GM23338 (cell line): ENCODE results near the gene RGL1. TPM values are rescaled to one million over a fixed set of nuclear protein-coding genes. Genes with fewer than 3 reads are reported as not detected.

ENCODE experiments used
- ATAC-seq: fragments of 200-7000 bp; cut with Tn5 transposase; 3 replicates; pipeline ENCODE4 v1.9.1; 2020
- DNase-seq: peaks from one replicate; pipeline ENCODE4 v3.0.0-alpha.2; 2015; ENCODE audit warnings: low spot score
- H2AFZ ChIP-seq: fragments of 200-600 bp; sonication (generic); 2 replicates; pipeline ENCODE4 v1.8.0; 2016; ENCODE audit warnings: antibody characterized with exemption, mild to moderate bottlenecking, moderate library complexity
- H3F3A ChIP-seq: fragments of 200-600 bp; sonication (generic); replicated peaks from 2 replicates; pipeline ENCODE4 v1.8.0; 2017; ENCODE audit warnings: antibody characterized with exemption, mixed run types, low read depth
- H3K27ac ChIP-seq: fragments of 200-600 bp; sonication (generic); 2 replicates; pipeline ENCODE4 v1.6.1; 2016; ENCODE audit warnings: low read depth
- H3K27me3 ChIP-seq: fragments of 200-600 bp; sonication (generic); 2 replicates; pipeline ENCODE4 v1.8.0; 2016; ENCODE audit warnings: mild to moderate bottlenecking, mixed run types, moderate library complexity; ENCODE audit not compliant: insufficient read depth
- H3K36me3 ChIP-seq: fragments of 200-600 bp; sonication (generic); 2 replicates; pipeline ENCODE4 v1.8.0; 2016; ENCODE audit warnings: mild to moderate bottlenecking; ENCODE audit not compliant: insufficient read depth
- H3K4me1 ChIP-seq: fragments of 200-600 bp; sonication (generic); 2 replicates; pipeline ENCODE4 v1.8.0; 2016; ENCODE audit warnings: mild to moderate bottlenecking, moderate library complexity; ENCODE audit not compliant: insufficient read depth
- H3K4me2 ChIP-seq: fragments of 200-600 bp; sonication (generic); 2 replicates; pipeline ENCODE4 v1.7.1; 2017; ENCODE audit warnings: mixed run types
- H3K4me3 ChIP-seq: fragments of 200-600 bp; sonication (generic); 2 replicates; pipeline ENCODE4 v1.6.1; 2016; ENCODE audit warnings: mixed run types
- H3K79me2 ChIP-seq: fragments of 200-600 bp; sonication (generic); replicated peaks from 2 replicates; pipeline ENCODE4 v1.8.0; 2017; ENCODE audit warnings: mild to moderate bottlenecking; ENCODE audit not compliant: insufficient read depth
- H3K9me2 ChIP-seq: fragments of 200-600 bp; sonication (generic); 2 replicates; pipeline ENCODE4 v1.8.0; 2017; ENCODE audit not compliant: insufficient read depth
- H4K20me1 ChIP-seq: fragments of 200-600 bp; sonication (generic); replicated peaks from 2 replicates; pipeline ENCODE4 v1.8.0; 2017; ENCODE audit warnings: mild to moderate bottlenecking; ENCODE audit not compliant: insufficient read depth
- H3K27ac Mint-ChIP-seq: 2 replicates; pipeline ENCODE4 v1.8.0; 2020; ENCODE audit warnings: inconsistent platforms, mild to moderate bottlenecking, moderate library complexity, mixed read lengths
- H3K27me3 Mint-ChIP-seq: 3 replicates; pipeline ENCODE4 v1.8.0; 2022; ENCODE audit warnings: low read depth, mild to moderate bottlenecking, moderate library complexity, mixed read lengths, inconsistent platforms; ENCODE audit not compliant: insufficient read depth, poor library complexity
- H3K36me3 Mint-ChIP-seq: 3 replicates; pipeline ENCODE4 v1.8.0; 2021; ENCODE audit warnings: low read depth, mild to moderate bottlenecking, inconsistent platforms, moderate library complexity, mixed read lengths
- H3K4me1 Mint-ChIP-seq: 3 replicates; pipeline ENCODE4 v1.8.0; 2020; ENCODE audit warnings: mild to moderate bottlenecking, inconsistent platforms, mixed read lengths
- H3K4me3 Mint-ChIP-seq: 3 replicates; pipeline ENCODE4 v1.8.0; 2021; ENCODE audit warnings: moderate library complexity, mild to moderate bottlenecking, inconsistent platforms, mixed read lengths
- H3K9me3 Mint-ChIP-seq: 3 replicates; pipeline ENCODE4 v1.8.0; 2020; ENCODE audit warnings: moderate library complexity, mild to moderate bottlenecking, inconsistent platforms, mixed read lengths
- CREB1 ChIP-seq: fragments of 250-450 bp; sonication (Bioruptor Pico); IDR thresholded peaks from 2 replicates; pipeline ENCODE4 v1.5.0; 2020; ENCODE audit warnings: low read depth, mild to moderate bottlenecking, moderate library complexity
- EZH2 ChIP-seq: fragments of 200-600 bp; sonication (generic); IDR thresholded peaks from one replicate; pipeline ENCODE4 v1.8.0; 2017; ENCODE audit warnings: antibody characterized with exemption, mild to moderate bottlenecking, low read depth; ENCODE audit not compliant: unreplicated experiment
- EZH2phosphoT487 ChIP-seq: fragments of 200-600 bp; sonication (generic); IDR thresholded peaks from one replicate; pipeline ENCODE4 v1.8.1; 2018; ENCODE audit warnings: antibody characterized with exemption; ENCODE audit not compliant: unreplicated experiment
- JUNB ChIP-seq: IDR thresholded peaks from one replicate; pipeline ENCODE4 v1.6.1; 2016; ENCODE audit warnings: antibody characterized with exemption; ENCODE audit not compliant: unreplicated experiment
- NANOG ChIP-seq: IDR thresholded peaks from 2 replicates; pipeline ENCODE4 v1.6.1; 2016; ENCODE audit warnings: antibody characterized with exemption, borderline replicate concordance
- POLR2AphosphoS5 ChIP-seq: IDR thresholded peaks from 2 replicates; pipeline ENCODE4 v1.6.1; 2016; ENCODE audit warnings: antibody characterized with exemption, low read depth
- ZNF114 ChIP-seq: fragments of 250-450 bp; sonication (Bioruptor Pico); IDR thresholded peaks from 2 replicates; pipeline ENCODE4 v1.5.0; 2020; ENCODE audit warnings: mild to moderate bottlenecking, moderate library complexity
- ZNF331 ChIP-seq: fragments of 250-450 bp; sonication (Bioruptor Pico); IDR thresholded peaks from 2 replicates; pipeline ENCODE4 v1.5.0; 2020; ENCODE audit warnings: low read depth, mild to moderate bottlenecking, moderate library complexity
- polyA plus RNA-seq: library from polyadenylated mRNA; unstranded; fragments of >200 nt; fragmentation: Nextera tagmentation; extraction: Ambion mirVana; gene quantifications from 2 replicates; pipeline ENCODE4 v1.2.1, GENCODE V29; 2016
- total RNA-seq: library from RNA; depleted of rRNA; stranded (reverse); fragments of >200 nt; shearing (Covaris generic); gene quantifications from 2 replicates; pipeline ENCODE4 v1.2.3, GENCODE V29; 2014
- TF ChIP-seq, protein P1 (sequence below): IDR thresholded peaks from one replicate; pipeline ENCODE4 v1.6.1; 2018; ENCODE audit warnings: antibody characterized with exemption; ENCODE audit not compliant: unreplicated experiment
- TF ChIP-seq, protein P2 (sequence below): fragments of 250-450 bp; sonication (Bioruptor Pico); IDR thresholded peaks from 2 replicates; pipeline ENCODE4 v1.5.0; 2020; ENCODE audit warnings: mild to moderate bottlenecking, moderate library complexity
- TF ChIP-seq, protein P3 (sequence below): IDR thresholded peaks from 2 replicates; pipeline ENCODE4 v1.6.1; 2016; ENCODE audit warnings: antibody characterized with exemption

Gene RGL1
- total and polyA plus RNA-seq, 2 experiments from 2014 or later, result 0.91 to 2.6 TPM

DNA sequence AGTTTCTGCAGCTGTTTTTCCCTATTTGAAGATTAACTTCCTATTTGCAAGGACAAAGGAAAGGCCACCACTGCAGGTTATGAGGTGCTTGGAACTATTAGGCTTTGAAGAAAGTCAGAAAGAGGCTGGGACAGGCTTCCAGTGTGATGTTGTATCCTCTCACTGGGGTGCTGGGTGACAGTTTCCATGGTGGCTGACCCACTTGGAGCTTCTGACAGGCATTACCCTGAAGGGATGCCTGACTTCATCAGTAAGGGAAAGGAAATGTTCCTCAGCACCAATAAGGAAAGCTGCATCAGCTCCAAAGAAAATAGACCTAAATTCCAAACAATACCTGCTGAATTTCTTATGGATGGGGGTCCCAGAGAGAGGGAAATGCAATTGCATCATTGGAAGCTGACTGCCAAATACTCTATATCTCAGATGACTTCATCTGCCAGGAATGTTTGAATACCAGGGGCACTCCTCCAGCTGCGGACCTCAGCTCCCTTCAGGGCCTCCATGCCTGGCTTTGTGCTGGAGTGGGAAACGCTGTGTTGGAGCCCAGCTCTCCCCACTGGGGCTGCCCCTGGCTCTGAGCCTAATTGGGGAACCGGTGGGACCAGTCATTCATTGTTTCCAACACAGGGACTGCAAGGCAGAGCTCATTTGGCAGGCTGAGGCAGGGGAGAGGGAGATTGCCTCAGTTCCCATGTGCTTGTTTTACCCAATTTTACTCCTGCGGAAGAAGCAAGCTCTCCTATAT, 76.6 kb downstream of the RGL1 start:
- H3K4me1 Mint-ChIP-seq, result peaks cover 19% of the 10 kb centered on the region
- DNase-seq (peak; percentile 76), ATAC-seq (peak; percentile 98)
- Histone ChIP-seq H3K9me2 (peaks cover 8% of the 10 kb centered on the region; the same call in 1 of the 2 replicates), H3K4me2 (0 out of 2 replicates have a peak overlapping the region, but pooled peaks have one; percentile 25), H3F3A (no peaks in the 10 kb centered on the region), H3K27me3 (no peaks in the 10 kb centered on the region), H3K27ac (no peak overlapping the region), H3K36me3 (no peaks in the 10 kb centered on the region), H2AFZ (no peak overlapping the region), H4K20me1 (no peaks in the 10 kb centered on the region), H3K4me1 (no peaks in the 10 kb centered on the region), H3K4me3 (no peak overlapping the region), H3K79me2 (no peaks in the 10 kb centered on the region)
- H3K27ac Mint-ChIP-seq, result no peak overlapping the region
- H3K4me3 Mint-ChIP-seq, result no peak overlapping the region
- no peaks in the 10 kb centered on the region for H3K9me3 Mint-ChIP-seq
- TF ChIP-seq, protein P1, sequence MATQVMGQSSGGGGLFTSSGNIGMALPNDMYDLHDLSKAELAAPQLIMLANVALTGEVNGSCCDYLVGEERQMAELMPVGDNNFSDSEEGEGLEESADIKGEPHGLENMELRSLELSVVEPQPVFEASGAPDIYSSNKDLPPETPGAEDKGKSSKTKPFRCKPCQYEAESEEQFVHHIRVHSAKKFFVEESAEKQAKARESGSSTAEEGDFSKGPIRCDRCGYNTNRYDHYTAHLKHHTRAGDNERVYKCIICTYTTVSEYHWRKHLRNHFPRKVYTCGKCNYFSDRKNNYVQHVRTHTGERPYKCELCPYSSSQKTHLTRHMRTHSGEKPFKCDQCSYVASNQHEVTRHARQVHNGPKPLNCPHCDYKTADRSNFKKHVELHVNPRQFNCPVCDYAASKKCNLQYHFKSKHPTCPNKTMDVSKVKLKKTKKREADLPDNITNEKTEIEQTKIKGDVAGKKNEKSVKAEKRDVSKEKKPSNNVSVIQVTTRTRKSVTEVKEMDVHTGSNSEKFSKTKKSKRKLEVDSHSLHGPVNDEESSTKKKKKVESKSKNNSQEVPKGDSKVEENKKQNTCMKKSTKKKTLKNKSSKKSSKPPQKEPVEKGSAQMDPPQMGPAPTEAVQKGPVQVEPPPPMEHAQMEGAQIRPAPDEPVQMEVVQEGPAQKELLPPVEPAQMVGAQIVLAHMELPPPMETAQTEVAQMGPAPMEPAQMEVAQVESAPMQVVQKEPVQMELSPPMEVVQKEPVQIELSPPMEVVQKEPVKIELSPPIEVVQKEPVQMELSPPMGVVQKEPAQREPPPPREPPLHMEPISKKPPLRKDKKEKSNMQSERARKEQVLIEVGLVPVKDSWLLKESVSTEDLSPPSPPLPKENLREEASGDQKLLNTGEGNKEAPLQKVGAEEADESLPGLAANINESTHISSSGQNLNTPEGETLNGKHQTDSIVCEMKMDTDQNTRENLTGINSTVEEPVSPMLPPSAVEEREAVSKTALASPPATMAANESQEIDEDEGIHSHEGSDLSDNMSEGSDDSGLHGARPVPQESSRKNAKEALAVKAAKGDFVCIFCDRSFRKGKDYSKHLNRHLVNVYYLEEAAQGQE, result no peak
- TF ChIP-seq, protein P2, sequence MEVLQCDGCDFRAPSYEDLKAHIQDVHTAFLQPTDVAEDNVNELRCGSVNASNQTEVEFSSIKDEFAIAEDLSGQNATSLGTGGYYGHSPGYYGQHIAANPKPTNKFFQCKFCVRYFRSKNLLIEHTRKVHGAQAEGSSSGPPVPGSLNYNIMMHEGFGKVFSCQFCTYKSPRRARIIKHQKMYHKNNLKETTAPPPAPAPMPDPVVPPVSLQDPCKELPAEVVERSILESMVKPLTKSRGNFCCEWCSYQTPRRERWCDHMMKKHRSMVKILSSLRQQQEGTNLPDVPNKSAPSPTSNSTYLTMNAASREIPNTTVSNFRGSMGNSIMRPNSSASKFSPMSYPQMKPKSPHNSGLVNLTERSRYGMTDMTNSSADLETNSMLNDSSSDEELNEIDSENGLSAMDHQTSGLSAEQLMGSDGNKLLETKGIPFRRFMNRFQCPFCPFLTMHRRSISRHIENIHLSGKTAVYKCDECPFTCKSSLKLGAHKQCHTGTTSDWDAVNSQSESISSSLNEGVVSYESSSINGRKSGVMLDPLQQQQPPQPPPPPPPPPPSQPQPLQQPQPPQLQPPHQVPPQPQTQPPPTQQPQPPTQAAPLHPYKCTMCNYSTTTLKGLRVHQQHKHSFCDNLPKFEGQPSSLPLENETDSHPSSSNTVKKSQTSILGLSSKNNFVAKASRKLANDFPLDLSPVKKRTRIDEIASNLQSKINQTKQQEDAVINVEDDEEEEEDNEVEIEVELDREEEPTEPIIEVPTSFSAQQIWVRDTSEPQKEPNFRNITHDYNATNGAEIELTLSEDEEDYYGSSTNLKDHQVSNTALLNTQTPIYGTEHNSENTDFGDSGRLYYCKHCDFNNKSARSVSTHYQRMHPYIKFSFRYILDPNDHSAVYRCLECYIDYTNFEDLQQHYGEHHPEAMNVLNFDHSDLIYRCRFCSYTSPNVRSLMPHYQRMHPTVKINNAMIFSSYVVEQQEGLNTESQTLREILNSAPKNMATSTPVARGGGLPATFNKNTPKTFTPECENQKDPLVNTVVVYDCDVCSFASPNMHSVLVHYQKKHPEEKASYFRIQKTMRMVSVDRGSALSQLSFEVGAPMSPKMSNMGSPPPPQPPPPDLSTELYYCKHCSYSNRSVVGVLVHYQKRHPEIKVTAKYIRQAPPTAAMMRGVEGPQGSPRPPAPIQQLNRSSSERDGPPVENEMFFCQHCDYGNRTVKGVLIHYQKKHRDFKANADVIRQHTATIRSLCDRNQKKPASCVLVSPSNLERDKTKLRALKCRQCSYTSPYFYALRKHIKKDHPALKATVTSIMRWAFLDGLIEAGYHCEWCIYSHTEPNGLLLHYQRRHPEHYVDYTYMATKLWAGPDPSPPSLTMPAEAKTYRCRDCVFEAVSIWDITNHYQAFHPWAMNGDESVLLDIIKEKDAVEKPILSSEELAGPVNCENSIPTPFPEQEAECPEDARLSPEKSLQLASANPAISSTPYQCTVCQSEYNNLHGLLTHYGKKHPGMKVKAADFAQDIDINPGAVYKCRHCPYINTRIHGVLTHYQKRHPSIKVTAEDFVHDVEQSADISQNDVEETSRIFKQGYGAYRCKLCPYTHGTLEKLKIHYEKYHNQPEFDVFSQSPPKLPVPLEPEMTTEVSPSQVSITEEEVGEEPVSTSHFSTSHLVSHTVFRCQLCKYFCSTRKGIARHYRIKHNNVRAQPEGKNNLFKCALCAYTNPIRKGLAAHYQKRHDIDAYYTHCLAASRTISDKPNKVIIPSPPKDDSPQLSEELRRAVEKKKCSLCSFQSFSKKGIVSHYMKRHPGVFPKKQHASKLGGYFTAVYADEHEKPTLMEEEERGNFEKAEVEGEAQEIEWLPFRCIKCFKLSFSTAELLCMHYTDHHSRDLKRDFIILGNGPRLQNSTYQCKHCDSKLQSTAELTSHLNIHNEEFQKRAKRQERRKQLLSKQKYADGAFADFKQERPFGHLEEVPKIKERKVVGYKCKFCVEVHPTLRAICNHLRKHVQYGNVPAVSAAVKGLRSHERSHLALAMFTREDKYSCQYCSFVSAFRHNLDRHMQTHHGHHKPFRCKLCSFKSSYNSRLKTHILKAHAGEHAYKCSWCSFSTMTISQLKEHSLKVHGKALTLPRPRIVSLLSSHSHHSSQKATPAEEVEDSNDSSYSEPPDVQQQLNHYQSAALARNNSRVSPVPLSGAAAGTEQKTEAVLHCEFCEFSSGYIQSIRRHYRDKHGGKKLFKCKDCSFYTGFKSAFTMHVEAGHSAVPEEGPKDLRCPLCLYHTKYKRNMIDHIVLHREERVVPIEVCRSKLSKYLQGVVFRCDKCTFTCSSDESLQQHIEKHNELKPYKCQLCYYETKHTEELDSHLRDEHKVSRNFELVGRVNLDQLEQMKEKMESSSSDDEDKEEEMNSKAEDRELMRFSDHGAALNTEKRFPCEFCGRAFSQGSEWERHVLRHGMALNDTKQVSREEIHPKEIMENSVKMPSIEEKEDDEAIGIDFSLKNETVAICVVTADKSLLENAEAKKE, result no peak
- TF ChIP-seq, protein P3, sequence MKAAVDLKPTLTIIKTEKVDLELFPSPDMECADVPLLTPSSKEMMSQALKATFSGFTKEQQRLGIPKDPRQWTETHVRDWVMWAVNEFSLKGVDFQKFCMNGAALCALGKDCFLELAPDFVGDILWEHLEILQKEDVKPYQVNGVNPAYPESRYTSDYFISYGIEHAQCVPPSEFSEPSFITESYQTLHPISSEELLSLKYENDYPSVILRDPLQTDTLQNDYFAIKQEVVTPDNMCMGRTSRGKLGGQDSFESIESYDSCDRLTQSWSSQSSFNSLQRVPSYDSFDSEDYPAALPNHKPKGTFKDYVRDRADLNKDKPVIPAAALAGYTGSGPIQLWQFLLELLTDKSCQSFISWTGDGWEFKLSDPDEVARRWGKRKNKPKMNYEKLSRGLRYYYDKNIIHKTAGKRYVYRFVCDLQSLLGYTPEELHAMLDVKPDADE, result no peak
- TF ChIP-seq JUNB (no peak), CREB1 (CRISPR knock-in tag) (no peak), NANOG (no peak), EZH2phosphoT487 (no peak), POLR2AphosphoS5 (no peak), ZNF331 (no peak), ZNF114 (CRISPR knock-in tag) (no peak), EZH2 (no peak)
- H3K36me3 Mint-ChIP-seq, result no peaks in the 10 kb centered on the region
- H3K27me3 Mint-ChIP-seq, result no peaks in the 10 kb centered on the region
